Stimulated activated CD8-positive, alpha-beta memory T cell treated with anti-CD3 and anti-CD28 coated beads, Interleukin-15, amount 100 ng/mL, for 4 hours (primary cell): Measurements from ENCODE around the gene MAST1.
"Not testable (repeated sequence)": the region's sequence is repeated elsewhere in the genome, so short reads cannot be mapped to it uniquely, and the experiment has no call there.

Experiments used
- DNase-seq, 2 donors: peaks; one replicate each; pipeline ENCODE4 v3.0.0-alpha.2; 2020; ENCODE audit warnings: low read depth in 2 of 2

The MAST1 gene

DNA sequence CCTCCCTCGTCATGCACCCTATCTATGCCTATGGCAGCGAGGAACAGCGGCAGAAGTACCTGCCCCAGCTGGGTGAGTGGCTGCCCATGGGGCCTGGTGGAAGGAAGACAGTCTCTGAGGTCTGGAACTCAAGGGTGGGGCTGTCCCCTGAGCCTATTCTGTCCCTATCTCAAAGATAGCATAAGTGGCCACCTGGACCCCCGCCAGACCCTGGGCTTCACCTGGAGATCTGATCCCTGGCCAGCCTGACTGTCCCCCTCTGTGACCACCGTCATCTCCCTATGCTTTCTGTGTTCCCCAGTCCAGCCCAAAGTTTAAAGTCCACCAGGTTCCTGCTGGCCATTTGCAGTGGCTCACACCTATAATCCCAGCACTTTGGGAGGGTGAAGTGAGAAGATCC, 55.3 kb downstream of the MAST1 start:
- no peak for DNase-seq

GRCh38 chr19:12896460-12896859, 58.1 kb downstream of the MAST1 start:
- DNase-seq: no peak

DNA sequence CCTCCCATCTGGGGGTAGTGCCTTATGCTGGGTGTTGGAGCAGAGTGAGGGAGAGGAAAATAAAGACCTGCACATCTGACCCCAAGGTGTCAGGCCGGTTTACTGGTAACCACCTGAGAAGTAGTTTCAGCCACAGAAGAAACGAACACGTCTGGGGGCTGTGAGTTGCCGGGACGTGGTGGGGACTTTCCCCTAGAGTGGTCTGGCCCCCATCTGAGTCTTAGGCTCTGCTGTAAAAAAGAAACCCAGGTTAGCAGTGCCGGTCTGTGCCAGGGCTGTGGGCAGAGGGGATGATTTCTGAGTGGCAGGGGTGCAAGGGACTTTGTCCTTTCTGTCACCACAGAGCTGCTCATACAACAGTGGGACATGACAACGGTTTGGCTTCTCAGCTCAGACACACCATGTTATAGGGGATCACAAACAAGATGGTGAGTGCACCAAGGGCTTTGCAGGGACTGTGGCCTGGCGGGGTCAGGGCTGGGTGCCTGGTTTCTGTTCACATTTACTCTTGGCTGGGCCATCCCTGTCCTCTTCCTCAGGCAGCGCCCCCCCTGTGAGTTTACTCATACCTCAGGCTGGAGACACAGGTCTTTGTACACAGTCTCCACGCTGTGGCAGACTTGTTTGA, 61.7 kb downstream of the MAST1 start:
- no peak for DNase-seq

GRCh38 chr19:12907166-12907565, 68.9 kb downstream of the MAST1 start:
- no peak for DNase-seq

GRCh38 chr19:12912571-12912970, 74.3 kb downstream of the MAST1 start:
- DNase-seq: no peak

- DNase-seq: no peak
These were observed 74.8 kb downstream of the MAST1 start for GRCh38 chr19:12913011-12913561.

DNA sequence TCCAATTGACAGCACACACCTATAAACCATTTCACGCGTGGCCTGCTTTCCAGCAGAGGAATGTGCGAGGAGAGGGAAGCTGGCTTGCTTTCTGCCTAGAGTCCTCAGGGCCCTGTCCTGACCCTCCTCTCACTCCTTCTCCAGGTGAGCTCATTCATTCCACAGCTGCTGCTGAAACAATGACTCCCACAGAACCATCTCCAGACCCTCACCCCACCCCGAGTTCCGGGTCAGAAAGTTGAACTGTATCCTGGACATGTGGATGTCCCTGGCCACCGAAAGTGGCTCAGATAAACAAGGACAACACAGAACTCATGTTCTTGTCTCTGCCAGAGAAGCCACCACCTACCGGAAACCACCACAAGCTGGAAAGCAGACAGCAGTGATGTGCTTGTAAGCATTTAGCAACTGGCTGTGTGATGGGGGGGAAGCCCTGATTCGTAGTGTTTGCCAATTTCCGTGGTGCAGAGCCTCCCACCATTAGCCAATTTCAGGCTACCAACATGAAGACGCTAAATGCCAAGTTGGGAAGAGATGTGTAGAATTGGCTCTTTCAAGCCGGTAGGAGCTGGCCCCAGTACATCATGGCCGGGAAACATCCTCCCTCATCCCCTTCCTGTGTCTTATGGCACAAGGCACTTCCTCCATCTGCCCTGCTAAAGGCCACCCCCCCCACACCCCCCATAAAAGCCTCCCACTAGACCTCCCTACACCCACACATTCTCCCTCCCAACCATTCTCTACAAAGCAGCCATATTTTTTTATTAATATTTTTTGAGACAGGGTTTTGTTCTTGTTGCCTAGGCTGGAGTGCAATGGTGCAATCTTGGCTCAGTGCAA, 75.8 kb downstream of the MAST1 start:
- DNase-seq: peak in 1 of 2 donors; percentile 25

GRCh38 chr19:12915860-12916259, 77.5 kb downstream of the MAST1 start:
- not testable (repeated sequence) for DNase-seq

- DNase-seq: no peak
These were observed 79.9 kb downstream of the MAST1 start for GRCh38 chr19:12918253-12918652.

- no peak for DNase-seq
These were observed 82.7 kb downstream of the MAST1 start for GRCh38 chr19:12921047-12921446.

DNA sequence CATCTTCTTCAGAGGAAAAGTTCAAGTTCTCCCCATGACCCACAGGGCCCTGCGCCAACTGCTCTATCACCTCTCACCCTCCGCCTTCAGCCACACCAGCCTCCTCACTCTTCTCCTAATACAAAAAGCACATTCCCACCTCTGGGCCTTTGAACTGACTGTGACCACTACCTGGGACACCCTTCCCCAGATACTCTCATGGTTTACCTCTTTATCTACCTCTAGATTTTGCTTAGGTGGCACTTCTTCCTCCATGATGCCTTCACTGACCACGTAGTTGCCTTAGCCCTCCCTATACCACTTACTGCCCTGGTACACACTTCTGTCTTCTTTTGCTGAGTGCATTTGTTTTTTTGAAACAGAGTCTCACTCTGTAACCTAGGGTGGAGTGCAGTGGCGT, 84.6 kb downstream of the MAST1 start:
- DNase-seq: no peak
